K562 (cell line): Measurements from ENCODE around the gene ERC2. TPM values are rescaled to one million over a fixed set of nuclear protein-coding genes. Genes with fewer than 3 reads are reported as not detected.

Experiments
- ATAC-seq: fragments of 200-7000 bp; cut with Tn5 transposase; 3 replicates; pipeline ENCODE4 v1.9.1; 2020; ENCODE audit warnings: moderate library complexity
- BruUV-seq: library from RNA; stranded (reverse); fragments of 400-500 nt; replicated peaks from 2 replicates; lab custom pipeline; 2021; lab: Mats Ljungman, UMichigan
- CTCF ChIA-PET: fragments of 300-600 bp; formaldehyde crosslinking; extraction: SDS; loops from one replicate; lab custom pipeline; 2021; ENCODE audit warnings: low intra/inter-chr PET ratio; lab: Yijun Ruan, JAX
- POLR2A ChIA-PET: fragments of 300-600, 350-650 bp; sonication (Branson Sonifier 250); formaldehyde crosslinking; extraction: SDS; loops from one replicate; lab custom pipeline; 2021; ENCODE audit warnings: antibody characterized with exemption, inconsistent platforms; lab: Yijun Ruan, JAX
- DNase-seq, 4 experiments: peaks; one replicate each; pipeline versions ENCODE4 v3.0.0 to v3.0.0-alpha.2; 2011 to 2018; ENCODE audit warnings: low spot score in 3 of 4, mixed read lengths in 3 of 4; ENCODE audit errors: extremely low read depth in 1 of 4
- FAIRE-seq: peaks from 2 replicates; lab custom pipeline; 2011; peaks lifted over from hg19 to GRCh38; lab: Jason Lieb, UNC
- H2AFZ ChIP-seq: 2 replicates; pipeline ENCODE4 v1.6.0; 2011; ENCODE audit warnings: low read depth, low read length, control low read depth, inconsistent platforms
- H3K27ac ChIP-seq: fragments of 200-600 bp; 3 replicates; pipeline ENCODE4 v1.8.0; 2011; ENCODE audit warnings: low read depth, mild to moderate bottlenecking, control low read depth, inconsistent platforms, low read length, moderate library complexity, mixed read lengths; ENCODE audit errors: extremely low read depth
- H3K27me3 ChIP-seq, 2 experiments: fragments of 300-600 bp in 1 of 2; 2 replicates in 1 of 2; 3 replicates in 1 of 2; pipeline versions ENCODE4 v1.6.0 to v1.8.0; 2011; ENCODE audit warnings: inconsistent platforms in 2 of 2, low read length in 2 of 2, mild to moderate bottlenecking in 1 of 2, mixed read lengths in 1 of 2, moderate library complexity in 1 of 2; ENCODE audit not compliant: control insufficient read depth in 2 of 2, insufficient read depth in 2 of 2
- H3K36me3 ChIP-seq: fragments of 300-600 bp; 3 replicates; pipeline ENCODE4 v1.8.0; 2011; ENCODE audit warnings: mild to moderate bottlenecking, low read length, inconsistent platforms; ENCODE audit not compliant: control insufficient read depth, insufficient read depth
- H3K4me1 ChIP-seq, 2 experiments: fragments of 200-600 bp in 1 of 2; replicated peaks in 1 of 2; 2 replicates in 1 of 2; 3 replicates in 1 of 2; pipeline versions ENCODE4 v1.5.1 to v1.8.0; 2011; ENCODE audit warnings: inconsistent platforms in 2 of 2, low read length in 2 of 2, mild to moderate bottlenecking in 1 of 2, mixed read lengths in 1 of 2, moderate library complexity in 1 of 2; ENCODE audit not compliant: control insufficient read depth in 2 of 2, insufficient read depth in 2 of 2
- H3K4me2 ChIP-seq: 2 replicates; pipeline ENCODE4 v1.6.1; 2011; ENCODE audit warnings: low read length, control low read depth, inconsistent platforms, mixed read lengths; ENCODE audit not compliant: insufficient read depth
- H3K4me3 ChIP-seq: fragments of 200-600 bp; sonication (generic), shearing (Covaris generic); 2 replicates; pipeline ENCODE4 v1.5.1; 2016; ENCODE audit warnings: control low read depth, inconsistent platforms
- H3K79me2 ChIP-seq: fragments of 200-600 bp; 3 replicates; pipeline ENCODE4 v1.8.0; 2011; ENCODE audit warnings: low read length, inconsistent platforms; ENCODE audit not compliant: control insufficient read depth, insufficient read depth
- H3K9ac ChIP-seq, 2 experiments: 2 replicates each; pipeline versions ENCODE4 v1.6.0 to v1.6.1; 2011; ENCODE audit warnings: low read depth in 2 of 2, low read length in 2 of 2, control low read depth in 1 of 2, inconsistent platforms in 1 of 2, mild to moderate bottlenecking in 1 of 2, mixed read lengths in 1 of 2; ENCODE audit not compliant: insufficient read depth in 1 of 2
- H3K9me1 ChIP-seq: one replicate; pipeline ENCODE4 v1.6.0; 2011; ENCODE audit warnings: inconsistent platforms, mild to moderate bottlenecking, low read length, moderate library complexity; ENCODE audit not compliant: control insufficient read depth, insufficient read depth
- H3K9me3 ChIP-seq: replicated peaks from 2 replicates; pipeline ENCODE4 v1.5.1; 2011; ENCODE audit warnings: low read depth, low read length, inconsistent platforms; ENCODE audit not compliant: control insufficient read depth, insufficient read depth
- H4K20me1 ChIP-seq: replicated peaks from 2 replicates; pipeline ENCODE4 v1.6.1; 2011; ENCODE audit warnings: low read length, inconsistent platforms, mixed read lengths; ENCODE audit not compliant: control insufficient read depth, insufficient read depth
- CCNT2 ChIP-seq: IDR thresholded peaks from 2 replicates; pipeline ENCODE4 v1.6.1; 2011; ENCODE audit warnings: borderline replicate concordance, low read depth, mild to moderate bottlenecking, moderate library complexity, mixed read lengths, low read length; ENCODE audit not compliant: insufficient read length; ENCODE audit errors: extremely low read depth
- HMG20A ChIP-seq: fragments of 450-650 bp; formaldehyde crosslinking; conservative IDR thresholded peaks from 2 replicates; pipeline ENCODE4 v1.4.0; 2020; ENCODE audit warnings: mild to moderate bottlenecking, mixed read lengths
- IFI16 ChIP-seq: fragments of 250-450 bp; sonication (Bioruptor Pico); IDR thresholded peaks from 2 replicates; pipeline ENCODE4 v2.1.2; 2022; ENCODE audit warnings: mild to moderate bottlenecking, inconsistent platforms
- KLF16 ChIP-seq: IDR thresholded peaks from 2 replicates; pipeline ENCODE4 v1.6.1; 2016; ENCODE audit warnings: antibody characterized with exemption
- MAFG ChIP-seq: fragments of 450-650 bp; conservative IDR thresholded peaks from 2 replicates; pipeline ENCODE4 v1.6.1; 2016; ENCODE audit warnings: missing genetic modification characterization, missing compliant biosample characterization
- MYNN ChIP-seq, 2 experiments: sonication (generic); formaldehyde crosslinking in 1 of 2; IDR thresholded peaks; 2 replicates each; pipeline versions ENCODE4 v1.5.0 to v1.6.1; 2016 to 2020; ENCODE audit warnings: antibody characterized with exemption in 1 of 2, missing genetic modification reagents in 1 of 2
- RBM17 ChIP-seq: fragments of 200-400 bp; formaldehyde crosslinking; IDR thresholded peaks from 2 replicates; pipeline ENCODE4 v1.6.1; 2017; ENCODE audit warnings: low read depth, mild to moderate bottlenecking, low read length, borderline replicate concordance
- RFX1 ChIP-seq: fragments of 450-650 bp; IDR thresholded peaks from 2 replicates; pipeline ENCODE4 v1.6.1; 2016; ENCODE audit warnings: mild to moderate bottlenecking, moderate library complexity
- SIN3A ChIP-seq, 2 experiments: fragments of 150-350 bp in 1 of 2; IDR thresholded peaks; 2 replicates each; pipeline ENCODE4 v1.6.1; 2011 to 2016; ENCODE audit warnings: borderline replicate concordance in 2 of 2, low read depth in 2 of 2, low read length in 2 of 2, mild to moderate bottlenecking in 2 of 2, moderate library complexity in 2 of 2; ENCODE audit not compliant: control insufficient read depth in 1 of 2
- TARDBP ChIP-seq: fragments of 450-650 bp; IDR thresholded peaks from 2 replicates; pipeline ENCODE4 v1.6.1; 2016
- ZEB2 ChIP-seq: fragments of 450-650 bp; IDR thresholded peaks from 2 replicates; pipeline ENCODE4 v1.6.1; 2016
- ZNF586 ChIP-seq: fragments of 450-650 bp; formaldehyde crosslinking; conservative IDR thresholded peaks from 2 replicates; pipeline ENCODE4 v1.4.0; 2020; ENCODE audit warnings: mild to moderate bottlenecking, moderate library complexity
- WGBS: fragments of 100-300 bp; shearing (Covaris generic); methylation state at CpG from one replicate; pipeline ENCODE4 v1.1.6; 2016; ENCODE audit warnings: low coverage, mixed read lengths; ENCODE audit not compliant: insufficient coverage; ENCODE audit errors: missing lambda C conversion rate; 5-methylcytosine and 5-hydroxymethylcytosine counted together
- in situ Hi-C: fragments of 300-500 bp; cut with MboI; formaldehyde crosslinking; loops from 4 replicates; pipeline ENCODE4 v1.15.0; 2018; ENCODE audit warnings: inconsistent platforms, mixed read lengths
- intact Hi-C: fragments of 100-400 bp; cut with micrococcal nuclease; formaldehyde crosslinking; loops from 2 replicates; pipeline ENCODE4 v1.14.2; 2022
- polyA plus RNA-seq, 8 experiments: library from polyadenylated mRNA; depleted of rRNA in 4 of 8; stranded (reverse) in 5 of 8; unstranded in 3 of 8; fragments of >200 nt; fragmentation: Nextera tagmentation in 2 of 8; fragmentation: Illumina TruSeq in 1 of 8; extraction: Ambion mirVana in 2 of 8; extraction: Trizol in 1 of 8; gene quantifications; 2 replicates each; pipeline versions ENCODE4 v1.2.1 to v1.2.3, GENCODE V29; 2011 to 2014; ENCODE audit warnings: inconsistent platforms in 1 of 8, missing spikeins in 1 of 8
- total RNA-seq, 7 experiments: library from RNA; depleted of rRNA in 6 of 7; stranded (reverse); fragments of >200 nt in 6 of 7; fragmentation: Illumina TruSeq in 2 of 7; extraction: Trizol in 2 of 7; gene quantifications; 2 replicates each; pipeline versions ENCODE4 v1.2.1 to v1.2.3, GENCODE V29; 2011 to 2021; ENCODE audit warnings: low replicate concordance in 1 of 7
- TF ChIP-seq, protein P1 (sequence below): fragments of 250-450 bp; sonication (Bioruptor Pico); IDR thresholded peaks from 2 replicates; pipeline ENCODE4 v1.8.0; 2021; ENCODE audit warnings: mild to moderate bottlenecking, moderate library complexity

The ERC2 gene
- total and polyA plus RNA-seq, 9 of the 15 experiments (the other 6 are each of a cell fraction or from before 2014, with no cell fraction given): 0.04 to 0.18 (median 0.07) TPM; not detected in 2

DNA sequence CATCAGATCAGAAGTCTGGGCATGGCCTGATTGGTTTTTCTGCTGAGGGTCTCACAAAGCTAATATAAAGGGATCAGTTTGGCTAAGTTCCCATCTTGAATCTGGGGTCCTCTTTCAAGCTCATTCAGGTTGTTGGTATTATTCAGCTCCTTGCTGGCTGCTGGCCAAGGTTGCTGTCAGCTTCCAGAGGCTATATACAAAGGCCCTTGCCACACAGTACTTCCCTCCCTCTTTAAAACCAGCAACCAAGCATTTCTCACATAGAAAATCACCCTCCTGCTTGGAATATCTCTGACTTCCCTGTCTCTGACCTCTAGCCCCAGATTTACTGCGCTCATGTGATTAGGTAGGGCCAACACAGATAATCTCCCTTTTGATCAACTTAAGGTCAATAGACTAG, 442.9 kb downstream of the ERC2 start (continued):
- TF ChIP-seq, protein P1, sequence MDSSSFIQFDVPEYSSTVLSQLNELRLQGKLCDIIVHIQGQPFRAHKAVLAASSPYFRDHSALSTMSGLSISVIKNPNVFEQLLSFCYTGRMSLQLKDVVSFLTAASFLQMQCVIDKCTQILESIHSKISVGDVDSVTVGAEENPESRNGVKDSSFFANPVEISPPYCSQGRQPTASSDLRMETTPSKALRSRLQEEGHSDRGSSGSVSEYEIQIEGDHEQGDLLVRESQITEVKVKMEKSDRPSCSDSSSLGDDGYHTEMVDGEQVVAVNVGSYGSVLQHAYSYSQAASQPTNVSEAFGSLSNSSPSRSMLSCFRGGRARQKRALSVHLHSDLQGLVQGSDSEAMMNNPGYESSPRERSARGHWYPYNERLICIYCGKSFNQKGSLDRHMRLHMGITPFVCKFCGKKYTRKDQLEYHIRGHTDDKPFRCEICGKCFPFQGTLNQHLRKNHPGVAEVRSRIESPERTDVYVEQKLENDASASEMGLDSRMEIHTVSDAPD: no peak
- TF ChIP-seq CCNT2: no peak
- TF ChIP-seq MYNN (IDR thresholded peaks at IDR 0.05): no peak
- no peak for TF ChIP-seq MYNN (CRISPR knock-in tag; IDR thresholded peaks at IDR 0.05)
- TF ChIP-seq RFX1: no peak
- TF ChIP-seq RBM17: no peak
- TF ChIP-seq ZNF586 (CRISPR knock-in tag): no peak
- TF ChIP-seq IFI16 (CRISPR knock-in tag): no peak
- no peak for TF ChIP-seq MAFG (tag)
- TF ChIP-seq TARDBP: no peak

DNA sequence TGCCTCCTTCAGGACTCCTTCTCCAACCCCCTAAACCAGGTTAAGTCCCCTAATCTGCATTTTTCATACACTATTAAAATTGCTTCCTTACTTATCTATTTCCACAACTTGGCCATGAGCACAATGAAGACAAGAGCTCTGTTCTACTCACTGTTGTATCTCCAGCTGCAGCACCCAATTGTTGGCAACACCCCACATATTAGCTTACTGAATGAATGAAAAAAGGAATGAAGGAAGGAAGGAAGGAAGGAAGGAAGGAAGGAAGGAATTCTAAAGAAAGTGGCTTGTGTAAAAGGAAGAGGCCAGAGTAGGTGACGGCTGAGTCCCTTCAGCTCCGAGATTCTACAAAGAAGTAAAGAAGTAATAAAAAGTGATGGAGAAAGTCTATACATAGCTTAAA, 444.7 kb downstream of the ERC2 start:
- no peaks in the 10 kb centered on the region for H3K4me1 ChIP-seq
- ChIA-PET POLR2A (interaction anchor here (0.7 kb wide), 1 partner anchor 573 kb away, joined by 3 read pairs; no protein-coding TSS in a partner anchor), CTCF (no interaction called here)
- no peaks in the 10 kb centered on the region for H3K79me2 ChIP-seq
- WGBS: 0% methylated on average over 2 of the region's 2 CpGs
- no peak for DNase-seq
- intact Hi-C loops (no loop called here), in situ Hi-C loops (no loop called here)
- H3K4me2 ChIP-seq: no peak overlapping the region
- no peaks in the 10 kb centered on the region; the same call in 1 of the 2 replicates for H4K20me1 ChIP-seq
- H2AFZ ChIP-seq: no peak overlapping the region
- no peak overlapping the region for H3K27ac ChIP-seq
- H3K9me1 ChIP-seq: no peaks in the 10 kb centered on the region
- BruUV-seq: no TSS peak
- ATAC-seq: no peak
- no peaks in the 10 kb centered on the region for H3K9me3 ChIP-seq
- no peak for TF ChIP-seq HMG20A (CRISPR knock-in tag)
- no peak for TF ChIP-seq KLF16
- no peak for TF ChIP-seq ZEB2
- TF ChIP-seq SIN3A (IDR thresholded peaks at IDR 0.05; ENCODE audit: borderline replicate concordance in 2 of 2, control insufficient read depth in 1 of 2, low read depth in 2 of 2, low read length in 2 of 2): no peak
- H3K36me3 ChIP-seq: no peaks in the 10 kb centered on the region
- no peaks in the 10 kb centered on the region for H3K27me3 ChIP-seq
- no peak overlapping the region for H3K9ac ChIP-seq
- H3K4me3 ChIP-seq: no peak overlapping the region
- FAIRE-seq: no peak
